Lower leg skin (tissue), 4 donors: ENCODE measurements around the gene PLEKHJ1. TPM values are rescaled to one million over a fixed set of nuclear protein-coding genes. Genes with fewer than 3 reads are reported as not detected.

Experiments used
- DNase-seq, 2 donors: peaks; one replicate each; pipeline ENCODE4 v3.0.0-alpha.2; 2019; ENCODE audit warnings: low spot score in 2 of 2
- H3K4me3 ChIP-seq: fragments of 200-600 bp; sonication (generic); 2 replicates; pipeline ENCODE4 v1.5.1; 2017; ENCODE audit warnings: mild to moderate bottlenecking, low read depth; ENCODE audit not compliant: poor library complexity, severe bottlenecking
- POLR2A ChIP-seq, 2 donors: fragments of 450-650 bp; IDR thresholded peaks; one replicate each; pipeline ENCODE4 v1.6.1; 2016 to 2017; ENCODE audit warnings: antibody characterized with exemption in 2 of 2, mild to moderate bottlenecking in 1 of 2, moderate library complexity in 1 of 2
- WGBS, 2 donors: methylation state at CpG; one replicate each; pipeline ENCODE4 v1.1.5; 2018; 5-methylcytosine and 5-hydroxymethylcytosine counted together
- intact Hi-C: fragments of 100-400 bp; cut with DNase I; formaldehyde crosslinking; loops from one replicate; pipeline ENCODE4 v1.15.0; 2023; ENCODE audit warnings: low total_unique reads
- total RNA-seq, 4 donors: library from RNA; depleted of rRNA; stranded (reverse); fragments of >200 nt; gene quantifications; one replicate each; pipeline ENCODE4 v1.1.0, GENCODE V29; 2016
- TF ChIP-seq, protein P1 (sequence below), 3 donors: fragments of 450-650 bp; IDR thresholded peaks; one replicate each; pipeline ENCODE4 v1.5.1; 2016; ENCODE audit warnings: antibody characterized with exemption in 3 of 3, mild to moderate bottlenecking in 3 of 3, moderate library complexity in 2 of 3

The PLEKHJ1 gene
- total RNA-seq, 4 donors from 2014 or later = 52.2 to 80.5 (median 70.0) TPM

DNA sequence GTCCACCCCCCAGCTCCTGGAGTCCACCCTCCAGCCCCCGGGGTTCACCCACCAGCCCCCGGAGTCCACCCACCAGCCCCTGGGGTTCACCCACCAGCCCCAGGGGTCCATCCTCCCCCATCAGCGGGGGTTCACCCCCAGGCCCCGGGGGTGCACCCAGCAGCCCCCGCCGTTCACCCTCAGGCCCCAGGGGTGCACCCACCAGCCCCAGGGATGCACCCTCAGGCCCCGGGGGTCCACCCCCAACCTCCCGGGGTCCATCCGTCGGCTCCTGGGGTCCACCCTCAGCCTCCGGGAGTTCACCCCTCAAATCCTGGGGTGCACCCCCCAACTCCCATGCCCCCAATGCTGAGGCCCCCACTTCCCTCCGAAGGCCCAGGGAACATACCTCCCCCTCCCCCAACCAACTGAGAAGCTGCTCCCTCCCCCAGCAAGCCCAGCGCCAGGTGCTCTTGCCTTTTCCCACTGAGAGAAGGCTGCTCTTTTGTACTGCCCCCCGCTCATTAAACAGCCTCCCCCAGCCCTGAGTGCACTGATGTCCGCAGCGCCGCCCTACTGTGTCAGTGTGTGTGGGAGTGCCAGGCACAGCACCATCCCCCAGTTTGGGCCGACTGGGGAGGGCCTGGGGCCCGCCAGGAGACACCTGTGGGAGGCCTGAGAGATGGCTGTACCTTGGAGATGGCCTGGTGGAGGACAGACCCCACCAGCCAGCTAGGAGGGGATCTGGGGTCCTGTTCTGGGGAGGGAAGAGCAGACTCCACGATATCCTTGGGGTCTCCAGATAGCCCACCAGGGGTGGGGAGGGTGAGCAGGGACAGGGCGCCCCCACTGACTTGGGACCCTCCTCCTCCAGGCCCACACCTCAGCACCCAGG is 12.2 kb upstream of the PLEKHJ1 start:
- no peak for DNase-seq
- H3K4me3 ChIP-seq = no peak overlapping the region
- no peak for TF ChIP-seq POLR2A (IDR thresholded peaks at IDR 0.05)
- TF ChIP-seq, protein P1, sequence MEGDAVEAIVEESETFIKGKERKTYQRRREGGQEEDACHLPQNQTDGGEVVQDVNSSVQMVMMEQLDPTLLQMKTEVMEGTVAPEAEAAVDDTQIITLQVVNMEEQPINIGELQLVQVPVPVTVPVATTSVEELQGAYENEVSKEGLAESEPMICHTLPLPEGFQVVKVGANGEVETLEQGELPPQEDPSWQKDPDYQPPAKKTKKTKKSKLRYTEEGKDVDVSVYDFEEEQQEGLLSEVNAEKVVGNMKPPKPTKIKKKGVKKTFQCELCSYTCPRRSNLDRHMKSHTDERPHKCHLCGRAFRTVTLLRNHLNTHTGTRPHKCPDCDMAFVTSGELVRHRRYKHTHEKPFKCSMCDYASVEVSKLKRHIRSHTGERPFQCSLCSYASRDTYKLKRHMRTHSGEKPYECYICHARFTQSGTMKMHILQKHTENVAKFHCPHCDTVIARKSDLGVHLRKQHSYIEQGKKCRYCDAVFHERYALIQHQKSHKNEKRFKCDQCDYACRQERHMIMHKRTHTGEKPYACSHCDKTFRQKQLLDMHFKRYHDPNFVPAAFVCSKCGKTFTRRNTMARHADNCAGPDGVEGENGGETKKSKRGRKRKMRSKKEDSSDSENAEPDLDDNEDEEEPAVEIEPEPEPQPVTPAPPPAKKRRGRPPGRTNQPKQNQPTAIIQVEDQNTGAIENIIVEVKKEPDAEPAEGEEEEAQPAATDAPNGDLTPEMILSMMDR (IDR thresholded peaks at IDR 0.05) = no peak
- intact Hi-C loops = no loop called here
- WGBS, 2 donors = 81 to 83% methylated on average over 13 to 16 of the region's 21 CpGs

DNA sequence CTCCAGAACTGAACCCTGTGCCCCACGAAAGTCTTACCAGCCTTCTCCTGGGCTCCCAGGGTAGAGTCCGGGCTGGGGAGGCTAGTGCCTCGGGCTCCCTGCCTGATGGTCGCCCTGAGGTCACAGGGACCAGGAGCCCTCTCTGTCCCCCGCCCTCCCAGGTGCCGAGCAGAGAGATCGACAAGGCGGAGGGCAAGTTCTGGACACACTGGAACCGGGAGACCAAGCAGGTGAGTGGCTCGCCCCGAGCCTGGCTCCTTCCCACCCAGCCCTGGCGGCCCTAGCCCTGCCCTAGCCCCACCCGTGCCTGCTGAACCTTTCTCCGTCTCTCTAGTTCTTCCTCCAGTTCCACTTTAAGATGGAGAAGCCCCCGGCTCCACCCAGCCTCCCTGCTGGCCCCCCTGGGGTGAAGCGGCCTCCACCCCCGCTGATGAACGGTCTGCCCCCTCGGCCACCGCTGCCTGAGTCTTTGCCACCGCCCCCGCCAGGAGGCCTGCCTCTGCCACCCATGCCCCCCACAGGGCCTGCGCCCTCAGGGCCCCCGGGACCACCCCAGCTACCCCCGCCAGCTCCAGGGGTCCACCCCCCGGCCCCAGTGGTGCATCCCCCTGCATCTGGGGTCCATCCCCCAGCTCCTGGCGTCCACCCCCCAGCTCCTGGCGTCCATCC is 11.4 kb upstream of the PLEKHJ1 start:
- WGBS, 2 donors = 87% methylated on average over 22 to 26 of the region's 28 CpGs
- TF ChIP-seq, protein P1 (IDR thresholded peaks at IDR 0.05) = no peak
- TF ChIP-seq POLR2A (IDR thresholded peaks at IDR 0.05) = no peak
- no peak for DNase-seq
- H3K4me3 ChIP-seq = no peak overlapping the region
- intact Hi-C loops = no loop called here

DNA sequence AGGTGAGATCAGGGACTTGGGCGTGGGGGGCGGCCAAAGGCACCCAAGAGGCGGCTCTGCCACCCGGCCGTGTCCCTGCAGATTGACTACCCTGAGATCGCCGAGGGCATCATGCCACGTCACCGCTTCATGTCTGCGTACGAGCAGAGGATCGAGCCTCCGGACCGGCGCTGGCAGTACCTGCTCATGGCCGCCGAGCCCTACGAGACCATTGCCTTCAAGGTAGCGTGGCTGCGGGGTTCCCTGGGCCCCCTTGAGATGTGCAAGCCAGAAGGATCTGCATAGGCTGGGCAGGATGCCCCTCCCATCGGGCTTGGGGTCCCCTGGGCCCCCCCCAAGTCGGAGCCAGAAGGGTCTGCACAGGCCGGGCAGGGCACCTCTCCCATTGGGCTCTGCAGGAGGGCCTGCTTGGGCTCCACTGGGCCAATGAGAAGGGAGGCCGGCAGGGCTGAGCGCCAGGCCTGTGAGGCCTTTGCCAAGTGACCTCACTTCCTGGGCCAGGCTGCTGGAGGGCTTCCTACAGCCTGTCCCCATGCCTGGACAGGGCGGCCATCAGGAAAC is 10.8 kb upstream of the PLEKHJ1 start:
- TF ChIP-seq POLR2A (IDR thresholded peaks at IDR 0.05) = no peak
- TF ChIP-seq, protein P1 (IDR thresholded peaks at IDR 0.05) = no peak
- WGBS, 2 donors = 78 to 96% methylated on average over 13 to 18 of the region's 26 CpGs
- intact Hi-C loops = no loop called here
- H3K4me3 ChIP-seq = no peak overlapping the region
- DNase-seq = no peak

DNA sequence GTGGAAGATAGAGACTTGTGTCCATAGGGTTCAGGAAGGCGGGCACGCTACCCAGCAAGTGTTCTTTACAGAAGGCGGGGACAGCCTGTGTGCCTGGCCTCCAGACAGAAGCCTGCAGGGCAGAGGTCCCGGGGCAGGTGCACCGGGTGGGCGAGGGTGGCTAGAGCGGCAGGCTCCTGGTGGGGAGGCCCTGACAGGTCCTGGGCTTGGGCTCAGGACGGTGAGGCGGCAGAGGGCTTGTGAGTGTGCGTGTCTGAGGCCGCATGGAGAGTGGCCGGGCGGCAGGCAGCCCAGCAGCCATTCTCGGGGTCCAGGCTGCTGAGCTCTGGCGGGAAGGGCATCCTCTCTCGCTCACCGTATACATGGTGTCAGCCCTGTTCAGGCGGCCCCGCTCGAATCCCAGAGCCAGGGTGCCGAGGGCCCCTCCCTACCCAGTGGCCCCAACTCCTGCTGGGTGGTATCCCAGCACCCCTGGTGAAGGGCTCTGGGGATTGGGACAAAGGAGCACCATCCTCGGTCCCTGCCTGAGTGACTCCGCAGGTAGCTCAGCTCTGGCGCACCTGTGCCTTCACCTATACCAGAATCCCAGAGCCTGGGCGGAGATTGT is 10.0 kb upstream of the PLEKHJ1 start:
- WGBS, 2 donors = 92% methylated on average over 25 of the region's 25 CpGs
- no peak overlapping the region for H3K4me3 ChIP-seq
- no peak for TF ChIP-seq POLR2A (IDR thresholded peaks at IDR 0.05)
- TF ChIP-seq, protein P1 (IDR thresholded peaks at IDR 0.05) = no peak
- no peak for DNase-seq
- intact Hi-C loops = no loop called here

DNA sequence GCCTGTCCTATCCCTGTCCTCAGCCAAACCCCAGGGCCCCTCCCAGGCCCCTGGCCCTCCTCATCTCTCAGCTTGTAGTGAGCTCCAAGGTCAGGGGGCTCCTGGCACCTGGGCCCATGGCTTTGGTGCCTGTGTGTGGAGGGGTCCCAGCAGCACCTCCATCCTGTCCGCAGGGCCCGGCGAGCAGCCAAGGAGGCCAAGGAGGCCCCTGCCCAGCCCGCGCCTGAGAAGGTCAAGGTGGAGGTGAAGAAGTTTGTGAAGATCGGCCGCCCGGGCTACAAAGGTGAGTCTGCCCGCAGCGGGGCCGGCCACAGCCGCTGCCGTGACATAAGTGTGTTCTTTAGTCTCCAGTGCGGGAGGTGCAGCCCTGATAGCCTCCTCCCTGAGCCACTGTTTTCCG is 9.1 kb upstream of the PLEKHJ1 start:
- no peak overlapping the region for H3K4me3 ChIP-seq
- DNase-seq = no peak
- intact Hi-C loops = no loop called here
- whole genome bisulfite sequencing, 2 donors = 96% methylated on average over 15 of the region's 15 CpGs
- TF ChIP-seq, protein P1 (IDR thresholded peaks at IDR 0.05) = no peak
- no peak for TF ChIP-seq POLR2A (IDR thresholded peaks at IDR 0.05)
